Raji (cell line): ENCODE measurements around the gene TRIM38.

Experiments
- POLR2A ChIP-seq: IDR thresholded peaks from 2 replicates; pipeline ENCODE4 v1.6.1; 2011; ENCODE audit warnings: low read depth, low read length, control low read depth; ENCODE audit not compliant: insufficient read depth

The TRIM38 gene

DNA sequence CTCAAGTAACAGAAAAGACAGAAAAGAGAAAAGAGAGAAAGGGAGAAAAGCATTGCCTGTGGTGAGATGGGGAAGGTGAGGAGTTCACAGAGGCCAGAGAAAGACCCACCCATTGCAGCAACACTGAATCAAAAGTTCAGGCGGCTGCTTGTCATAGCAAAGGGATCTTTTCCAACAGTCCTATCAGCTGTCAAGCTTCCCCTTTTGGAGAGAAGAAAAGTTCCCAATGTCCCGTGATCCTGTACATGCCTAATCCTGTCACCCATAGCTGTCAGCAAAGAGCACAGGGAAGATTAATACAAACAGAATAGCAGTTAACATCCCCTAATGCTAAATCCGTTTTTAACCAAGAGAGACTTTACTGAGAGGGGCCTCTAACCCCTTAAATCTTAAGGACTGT is 8.9 kb upstream of the TRIM38 start:
- TF ChIP-seq POLR2A = no peak

DNA sequence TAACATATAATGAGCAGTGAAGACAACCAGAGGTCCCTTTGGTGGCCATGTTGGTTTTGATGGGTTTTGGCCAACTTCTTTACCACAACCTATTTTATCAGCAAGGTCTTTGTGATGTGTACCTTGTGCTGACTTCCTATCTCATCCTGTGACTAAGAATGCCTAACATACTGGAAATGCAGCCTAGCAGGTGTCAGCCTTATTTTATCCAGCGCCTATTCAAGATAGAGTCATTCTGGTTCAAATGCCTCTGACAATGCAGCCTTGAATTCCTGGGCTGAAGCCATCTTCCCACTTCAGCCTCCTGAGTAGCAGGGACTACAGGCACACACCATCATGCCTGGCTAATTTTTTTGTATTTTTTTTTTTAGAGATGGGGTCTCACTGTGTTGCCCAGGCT is 7.8 kb upstream of the TRIM38 start:
- TF ChIP-seq POLR2A = no peak

DNA sequence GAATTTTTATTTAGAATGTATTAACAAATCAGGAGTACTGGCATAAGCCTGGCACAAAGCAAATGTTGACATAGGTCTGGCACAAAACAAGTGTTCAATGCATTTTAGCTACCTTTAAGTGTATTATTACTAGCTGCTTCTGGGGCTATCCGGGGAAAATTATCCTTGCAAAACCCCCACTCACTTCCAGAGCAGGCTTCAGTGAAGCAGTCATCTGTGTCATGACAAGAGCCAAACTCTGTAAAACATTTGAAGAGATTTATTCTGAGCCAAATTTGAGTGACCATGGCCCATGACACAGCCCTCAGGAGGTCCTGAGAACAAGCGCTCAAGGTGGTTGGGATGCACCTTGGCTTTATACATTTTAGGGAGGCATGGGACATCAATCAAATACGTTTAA is 6.4 kb upstream of the TRIM38 start:
- TF ChIP-seq POLR2A = no peak

DNA sequence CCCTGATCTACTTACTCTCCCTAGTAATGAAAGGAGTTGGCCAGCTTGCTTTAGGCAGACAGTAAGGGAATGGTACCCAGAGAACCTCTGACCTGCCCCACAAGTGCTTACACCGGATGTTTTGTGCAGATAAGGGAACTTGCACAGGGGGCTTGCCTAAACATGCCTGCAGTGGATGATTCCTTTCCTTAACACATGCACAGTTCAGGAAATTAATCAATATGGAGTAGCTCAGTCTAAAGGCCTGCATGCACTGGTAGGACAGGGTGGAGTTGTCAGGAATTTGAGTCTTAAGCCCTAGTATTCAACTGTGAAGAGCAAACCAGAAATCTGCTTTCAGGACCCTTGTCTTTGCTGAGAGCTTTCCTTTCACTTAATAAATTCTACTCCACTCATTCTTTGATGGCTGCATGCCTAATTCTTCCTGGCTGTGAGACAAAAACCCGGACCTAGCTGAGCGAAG is 3.9 kb upstream of the TRIM38 start:
- TF ChIP-seq POLR2A = no peak

DNA sequence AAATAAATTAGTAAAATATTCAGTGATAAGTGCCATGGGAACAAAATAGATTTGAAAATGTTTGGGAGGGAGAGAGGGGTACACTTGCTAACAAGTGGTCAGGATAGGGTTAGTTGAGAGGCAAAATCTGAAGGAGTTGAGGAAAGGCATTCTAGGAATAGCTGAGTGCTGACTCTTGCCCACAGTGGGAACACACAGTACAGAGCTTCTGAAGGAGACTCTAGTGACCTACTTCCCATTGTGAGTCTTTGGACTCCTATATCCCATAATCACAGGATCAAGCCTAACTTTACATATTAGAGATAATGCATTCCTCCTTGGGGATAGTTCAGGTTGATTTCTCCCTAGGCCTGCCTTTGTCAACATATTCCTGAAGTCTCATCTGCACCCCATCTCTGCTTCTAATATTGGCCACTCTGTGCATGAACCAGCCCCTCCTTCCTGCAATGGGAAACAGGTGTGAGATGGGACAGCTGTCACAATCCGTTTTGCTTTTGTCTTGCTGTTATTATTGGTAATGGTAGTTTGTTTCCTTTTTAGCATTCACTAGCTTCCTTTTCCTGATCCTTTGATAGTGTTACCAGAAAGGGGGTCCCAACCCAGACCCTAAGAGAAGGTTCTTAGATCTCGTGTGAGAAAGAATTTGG is 2.6 kb upstream of the TRIM38 start:
- TF ChIP-seq POLR2A = no peak

DNA sequence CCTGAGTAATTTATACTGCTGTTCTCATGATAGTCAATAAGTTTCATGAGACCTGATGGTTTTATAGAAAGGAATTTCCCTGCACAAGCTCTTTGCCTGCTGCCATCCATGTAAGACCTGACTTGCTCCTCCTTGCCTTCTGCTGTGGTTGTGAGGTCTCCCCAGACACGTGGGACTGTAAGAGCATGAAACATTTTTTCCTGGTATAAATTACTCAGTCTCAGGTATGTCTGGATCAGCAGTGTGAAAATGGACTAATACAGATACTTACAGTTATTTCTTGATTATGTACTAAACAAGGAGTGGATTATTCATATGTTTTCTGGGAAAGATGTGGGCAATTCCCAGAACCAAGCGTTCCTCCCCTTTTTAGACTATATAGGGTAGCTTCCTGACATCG is 1.9 kb upstream of the TRIM38 start:
- TF ChIP-seq POLR2A = no peak

DNA sequence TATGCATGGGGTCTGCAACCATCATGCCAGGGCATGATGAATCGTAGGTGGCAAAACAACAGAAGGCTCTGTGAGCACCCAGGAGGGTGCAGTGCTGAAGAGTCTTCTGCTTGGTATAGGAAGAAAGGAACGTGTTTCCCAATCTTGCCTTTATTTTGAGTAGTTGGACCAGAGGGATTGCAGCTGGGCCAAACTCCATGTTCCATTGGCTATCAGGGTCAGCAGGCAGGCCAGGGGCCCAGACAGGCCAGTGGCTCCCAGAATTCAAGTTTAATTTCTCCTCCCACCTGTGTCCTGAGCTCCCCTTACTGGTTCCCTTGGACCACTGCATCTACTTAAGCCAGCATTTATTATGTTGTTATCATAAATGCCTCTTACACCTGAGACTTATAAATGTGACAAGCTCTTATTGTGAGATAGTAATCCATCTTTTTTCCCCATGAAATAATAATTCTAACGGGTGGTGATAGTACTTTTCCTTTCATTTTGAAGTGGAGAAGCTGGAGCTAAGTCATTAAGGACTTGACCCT is 918 bp upstream of the TRIM38 start:
- no peak for TF ChIP-seq POLR2A

DNA sequence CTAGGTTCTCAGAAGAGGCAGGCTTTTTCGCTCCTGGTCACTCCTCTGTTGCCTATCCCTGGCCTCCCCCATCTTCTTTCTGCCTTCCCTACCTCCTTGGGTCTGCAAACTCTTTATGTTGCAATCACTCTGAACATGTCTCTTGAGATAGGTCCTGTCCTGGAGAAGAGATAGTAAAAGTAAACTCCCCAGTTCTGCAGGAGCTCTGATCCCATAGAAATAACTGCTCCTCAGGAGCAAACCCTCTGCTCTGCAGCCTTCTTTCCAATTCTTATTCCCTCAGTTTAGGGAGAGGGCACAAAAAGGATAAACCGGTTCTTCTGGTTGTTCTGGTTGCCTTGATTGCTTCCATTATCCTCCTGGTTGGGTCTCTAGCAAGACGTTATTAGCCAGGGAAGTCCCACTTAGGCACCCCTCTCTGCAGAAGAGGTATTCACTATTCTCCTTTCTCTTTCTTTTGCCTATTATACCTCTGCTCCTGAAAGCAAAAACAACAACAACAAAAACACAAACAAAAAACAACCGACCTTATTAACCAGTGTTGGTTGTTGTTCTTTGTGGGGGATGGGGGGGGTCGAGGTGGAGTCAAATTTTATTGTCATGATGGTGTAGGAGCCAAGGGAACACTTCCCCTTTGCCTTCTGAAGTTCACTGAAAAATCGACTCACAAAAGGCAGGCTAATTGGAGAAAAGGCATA is 973 bp downstream of the TRIM38 start:
- no peak for TF ChIP-seq POLR2A

DNA sequence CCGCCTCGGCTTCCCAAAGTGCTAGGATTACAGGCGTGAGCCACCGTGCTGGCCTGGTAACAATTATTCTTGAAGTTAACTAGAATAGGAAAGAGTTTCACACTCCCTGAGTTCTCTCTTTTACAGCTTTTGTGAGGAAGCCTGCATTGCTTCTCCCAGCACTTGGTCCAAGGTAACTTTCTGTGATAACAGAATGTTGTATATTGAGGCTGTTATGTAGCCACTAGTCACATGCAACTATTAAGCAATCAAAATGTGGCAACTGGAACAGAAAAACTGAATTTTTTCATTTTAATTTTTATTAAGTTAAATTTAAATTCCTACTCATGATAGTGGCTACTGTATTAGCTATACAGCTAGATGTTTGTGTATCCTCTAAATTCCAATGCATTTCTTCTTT is 2.5 kb downstream of the TRIM38 start:
- TF ChIP-seq POLR2A = no peak

DNA sequence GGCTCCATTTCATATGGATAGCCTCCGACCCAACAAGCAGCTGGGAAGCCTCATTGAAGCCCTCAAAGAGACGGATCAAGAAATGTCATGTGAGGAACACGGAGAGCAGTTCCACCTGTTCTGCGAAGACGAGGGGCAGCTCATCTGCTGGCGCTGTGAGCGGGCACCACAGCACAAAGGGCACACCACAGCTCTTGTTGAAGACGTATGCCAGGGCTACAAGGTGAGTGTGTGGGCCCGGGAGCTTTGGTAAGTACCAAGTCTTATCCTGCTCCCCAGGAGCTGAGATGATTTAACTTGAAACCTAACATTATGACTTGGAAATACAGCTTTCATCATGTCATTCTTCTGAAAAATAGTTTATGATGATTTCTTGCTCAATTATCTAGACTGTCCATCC is 4.1 kb downstream of the TRIM38 start:
- no peak for TF ChIP-seq POLR2A

DNA sequence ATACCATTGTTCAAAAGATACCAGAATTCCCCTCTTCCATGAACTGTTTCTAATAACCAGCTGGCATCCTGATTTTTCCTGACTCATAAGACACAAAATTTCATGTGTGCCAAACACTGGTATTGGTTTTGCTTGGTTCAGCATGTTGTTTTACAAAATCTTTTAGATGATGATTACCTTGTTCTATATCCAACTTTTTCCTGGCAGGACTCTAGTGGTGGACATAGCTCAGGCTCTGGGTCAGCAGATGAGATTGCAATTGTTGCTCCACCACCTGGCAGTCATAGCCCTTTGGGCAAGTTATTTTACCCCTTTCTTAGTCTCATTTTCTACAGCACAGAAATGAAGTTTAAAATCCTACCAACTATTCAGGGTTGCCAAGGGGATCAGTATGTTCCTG is 6.2 kb downstream of the TRIM38 start:
- TF ChIP-seq POLR2A = no peak

DNA sequence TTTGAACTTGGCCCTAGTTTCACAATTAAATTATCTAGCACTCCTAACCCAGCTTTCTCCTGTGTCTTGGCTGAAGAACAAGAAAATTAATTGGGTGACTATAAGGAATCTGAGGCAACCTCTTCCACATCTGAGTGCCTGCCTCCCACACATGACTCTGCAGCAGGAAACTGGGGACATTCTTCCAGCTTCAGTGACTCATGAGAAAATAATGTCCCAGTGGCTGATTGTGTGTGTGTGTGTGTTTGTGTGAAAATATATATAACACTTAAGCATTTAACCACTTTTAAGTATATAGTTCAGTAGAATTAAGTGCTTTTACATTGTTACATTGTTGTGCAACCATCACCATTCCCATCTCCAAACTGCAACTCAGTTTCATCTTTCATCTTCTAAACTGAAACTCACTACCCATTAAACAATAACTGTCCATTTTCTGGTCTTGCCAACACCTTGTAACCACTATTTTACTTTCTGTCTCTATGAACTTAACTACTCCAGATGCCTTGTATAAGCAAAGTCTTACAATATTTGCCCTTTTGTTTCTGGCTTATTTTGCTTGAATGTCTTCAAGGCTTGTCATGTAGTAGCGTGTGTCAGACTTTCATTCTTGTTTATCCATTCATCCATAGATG is 8.7 kb downstream of the TRIM38 start:
- TF ChIP-seq POLR2A = no peak

DNA sequence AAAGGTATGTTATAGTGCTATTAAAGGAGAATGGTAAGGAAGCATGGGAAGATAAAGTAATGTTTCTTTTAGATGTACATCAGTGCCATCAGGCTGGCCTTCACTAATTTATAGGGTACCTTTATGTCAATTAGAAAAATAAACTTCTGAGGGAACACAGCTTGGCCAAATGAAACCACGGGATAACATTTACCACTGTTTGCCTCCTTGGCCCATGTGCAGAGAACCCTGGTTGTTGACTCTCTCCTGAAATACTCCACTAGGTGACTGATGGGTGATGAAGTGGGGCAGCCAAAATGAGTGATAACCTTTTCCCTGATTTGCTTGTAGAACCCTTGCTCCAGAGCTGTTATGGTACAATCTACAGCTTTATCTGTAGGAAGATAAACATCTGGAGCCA is 9.5 kb downstream of the TRIM38 start:
- no peak for TF ChIP-seq POLR2A

DNA sequence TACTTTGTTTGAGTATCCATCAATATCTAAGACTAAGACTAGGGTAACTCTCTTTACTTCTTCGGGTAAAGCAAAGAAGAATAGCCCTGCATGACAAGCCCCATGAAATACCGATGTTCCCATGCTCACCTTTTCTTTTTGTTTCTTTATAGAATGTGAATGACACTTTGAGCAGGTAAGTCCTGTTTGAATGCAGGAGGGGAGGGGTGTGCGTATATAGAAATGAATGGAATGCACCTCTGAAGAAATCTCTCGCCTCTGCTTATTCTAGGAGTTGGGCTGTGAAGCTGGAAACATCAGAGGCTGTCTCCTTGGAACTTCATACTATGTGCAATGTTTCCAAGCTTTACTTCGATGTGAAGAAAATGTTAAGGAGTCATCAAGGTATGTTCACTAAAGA is 10.3 kb downstream of the TRIM38 start:
- no peak for TF ChIP-seq POLR2A

DNA sequence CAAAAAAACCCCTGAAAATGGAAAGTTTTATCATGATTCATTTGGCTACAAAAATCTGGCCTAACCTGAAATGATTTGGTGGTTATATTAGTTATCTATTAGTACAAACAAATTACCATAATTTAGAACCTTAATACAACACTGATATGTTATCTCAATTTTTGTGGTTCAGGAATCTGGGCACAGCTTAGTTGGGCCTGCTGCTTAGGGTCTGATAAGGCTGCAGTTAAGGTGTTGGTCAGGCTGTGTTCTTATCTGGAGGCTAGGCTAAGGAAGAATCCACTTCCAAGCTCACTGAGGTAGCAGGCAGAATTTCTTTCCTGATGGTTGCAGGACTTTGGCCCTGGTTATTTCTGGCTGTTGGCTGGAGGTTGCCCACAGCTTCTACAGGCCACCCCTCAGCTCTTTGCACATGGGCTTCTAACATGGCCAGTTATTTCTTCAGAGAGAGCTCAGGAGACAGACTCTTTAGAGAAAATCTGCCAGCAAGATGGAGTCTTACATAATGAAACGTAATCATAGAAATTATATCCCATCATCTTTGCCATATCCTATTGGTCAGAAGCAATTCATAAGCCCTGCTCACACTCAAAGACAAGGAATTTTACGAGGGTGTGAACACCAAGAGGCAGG is 11.4 kb downstream of the TRIM38 start:
- no peak for TF ChIP-seq POLR2A

DNA sequence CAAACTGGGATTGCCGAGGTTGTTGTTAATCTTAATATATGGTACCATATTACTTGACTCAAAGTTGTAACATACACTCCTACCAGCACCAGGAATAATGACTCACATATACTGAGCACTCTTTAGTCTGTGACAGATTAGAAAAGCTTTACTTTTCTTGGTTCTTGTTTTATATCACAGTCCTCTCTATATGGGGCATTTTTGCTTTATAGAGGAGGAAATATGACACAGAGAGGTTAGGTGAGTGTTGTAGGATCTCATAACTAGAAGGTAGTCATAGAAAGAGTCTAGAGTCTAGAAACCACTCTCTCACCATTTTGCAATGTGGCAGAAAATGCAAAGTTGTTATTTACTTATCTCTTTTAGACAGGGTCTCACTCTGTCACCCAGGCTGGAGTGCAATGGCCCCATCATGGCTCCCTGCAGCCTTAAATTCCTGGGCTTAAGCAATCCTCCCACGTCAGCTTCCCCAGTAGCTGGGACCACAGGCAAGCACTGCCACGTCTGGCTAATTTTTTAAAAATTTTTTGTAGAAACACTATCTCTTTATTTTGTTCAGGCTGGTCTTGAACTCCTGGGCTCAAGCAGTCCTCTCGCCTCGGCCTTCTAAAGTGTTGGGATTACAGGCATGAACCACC is 13.4 kb downstream of the TRIM38 start:
- TF ChIP-seq POLR2A = no peak

DNA sequence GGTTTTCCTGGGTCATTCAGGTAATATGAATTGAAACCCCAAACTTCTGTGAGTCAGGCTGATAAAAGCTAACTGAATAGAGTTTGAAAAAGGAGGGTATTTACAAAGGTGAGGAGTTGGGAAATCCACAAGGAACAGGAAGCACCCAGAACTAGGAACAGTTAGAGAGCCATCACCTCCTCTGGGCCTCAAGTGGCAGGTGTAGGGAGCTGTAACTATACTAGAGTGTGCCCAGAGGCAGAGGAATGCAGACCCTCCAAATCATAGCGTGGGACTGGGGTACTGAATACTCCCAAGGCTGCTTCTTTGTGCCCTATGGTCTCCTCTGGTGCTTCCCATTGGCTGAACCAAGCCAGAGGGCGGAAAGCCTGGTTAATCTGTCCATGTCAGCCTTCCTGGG is 18.3 kb downstream of the TRIM38 start:
- TF ChIP-seq POLR2A = no peak
